Prostate gland (tissue), 2 donors: ENCODE measurements around the gene KDM4B.
A peak's percentile ranks its signal among the peaks of the same experiment; 100 is the strongest.

Experiments used
- POLR2A ChIP-seq: fragments of 450-650 bp; IDR thresholded peaks from one replicate; pipeline ENCODE4 v1.6.1; 2016; ENCODE audit warnings: antibody characterized with exemption, mild to moderate bottlenecking
- POLR2AphosphoS5 ChIP-seq: sonication (generic); formaldehyde crosslinking; IDR thresholded peaks from one replicate; pipeline ENCODE4 v1.6.1; 2017; ENCODE audit warnings: antibody characterized with exemption
- TF ChIP-seq, protein P1 (sequence below), 4 experiments: fragments of 200-600 bp in 2 of 4; fragments of 450-650 bp in 2 of 4; sonication (generic) in 2 of 4; IDR thresholded peaks; 1 replicate in 3 of 4; 2 replicates in 1 of 4; pipeline ENCODE4 v1.5.1; 2016 to 2019; ENCODE audit warnings: antibody characterized with exemption in 4 of 4, mild to moderate bottlenecking in 2 of 4, moderate library complexity in 2 of 4

DNA sequence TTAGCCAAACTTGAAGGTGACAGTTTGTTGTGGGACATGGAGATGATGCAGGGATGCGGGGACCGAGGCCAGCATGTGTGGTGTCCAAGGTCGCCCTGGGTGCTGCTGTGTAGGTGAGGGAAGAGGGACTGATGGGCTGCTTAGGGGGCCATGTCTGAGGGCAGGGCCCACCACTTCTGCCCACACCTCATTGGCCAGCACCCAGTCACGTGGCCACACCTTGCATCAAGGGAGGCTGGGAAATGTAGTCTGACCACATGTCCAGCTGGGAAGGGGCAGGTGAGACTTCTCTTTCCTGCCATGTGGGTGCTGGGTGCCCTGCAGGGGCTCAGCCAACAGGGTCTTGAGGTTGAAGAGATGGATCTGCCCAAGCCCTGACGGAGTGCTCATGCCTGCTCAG is 88.9 kb downstream of the KDM4B start:
- TF ChIP-seq, protein P1, sequence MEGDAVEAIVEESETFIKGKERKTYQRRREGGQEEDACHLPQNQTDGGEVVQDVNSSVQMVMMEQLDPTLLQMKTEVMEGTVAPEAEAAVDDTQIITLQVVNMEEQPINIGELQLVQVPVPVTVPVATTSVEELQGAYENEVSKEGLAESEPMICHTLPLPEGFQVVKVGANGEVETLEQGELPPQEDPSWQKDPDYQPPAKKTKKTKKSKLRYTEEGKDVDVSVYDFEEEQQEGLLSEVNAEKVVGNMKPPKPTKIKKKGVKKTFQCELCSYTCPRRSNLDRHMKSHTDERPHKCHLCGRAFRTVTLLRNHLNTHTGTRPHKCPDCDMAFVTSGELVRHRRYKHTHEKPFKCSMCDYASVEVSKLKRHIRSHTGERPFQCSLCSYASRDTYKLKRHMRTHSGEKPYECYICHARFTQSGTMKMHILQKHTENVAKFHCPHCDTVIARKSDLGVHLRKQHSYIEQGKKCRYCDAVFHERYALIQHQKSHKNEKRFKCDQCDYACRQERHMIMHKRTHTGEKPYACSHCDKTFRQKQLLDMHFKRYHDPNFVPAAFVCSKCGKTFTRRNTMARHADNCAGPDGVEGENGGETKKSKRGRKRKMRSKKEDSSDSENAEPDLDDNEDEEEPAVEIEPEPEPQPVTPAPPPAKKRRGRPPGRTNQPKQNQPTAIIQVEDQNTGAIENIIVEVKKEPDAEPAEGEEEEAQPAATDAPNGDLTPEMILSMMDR (IDR thresholded peaks at IDR 0.05): no peak
- TF ChIP-seq POLR2A (no peak), POLR2AphosphoS5 (peak; percentile 8)
